K562 (cell line): Measurements from ENCODE around the gene SERPINA9. TPM values are rescaled to one million over a fixed set of nuclear protein-coding genes. Genes with fewer than 3 reads are reported as not detected.

ENCODE experiments used
- ATAC-seq: fragments of 200-7000 bp; cut with Tn5 transposase; 3 replicates; pipeline ENCODE4 v1.9.1; 2020; ENCODE audit warnings: moderate library complexity
- BruUV-seq: library from RNA; stranded (reverse); fragments of 400-500 nt; replicated peaks from 2 replicates; lab custom pipeline; 2021; lab: Mats Ljungman, UMichigan
- CTCF ChIA-PET: fragments of 300-600 bp; formaldehyde crosslinking; extraction: SDS; loops from one replicate; lab custom pipeline; 2021; ENCODE audit warnings: low intra/inter-chr PET ratio; lab: Yijun Ruan, JAX
- POLR2A ChIA-PET: fragments of 300-600, 350-650 bp; sonication (Branson Sonifier 250); formaldehyde crosslinking; extraction: SDS; loops from one replicate; lab custom pipeline; 2021; ENCODE audit warnings: antibody characterized with exemption, inconsistent platforms; lab: Yijun Ruan, JAX
- DNase-seq, 4 experiments: peaks; one replicate each; pipeline versions ENCODE4 v3.0.0 to v3.0.0-alpha.2; 2011 to 2018; ENCODE audit warnings: low spot score in 3 of 4, mixed read lengths in 3 of 4; ENCODE audit errors: extremely low read depth in 1 of 4
- FAIRE-seq: peaks from 2 replicates; lab custom pipeline; 2011; peaks lifted over from hg19 to GRCh38; lab: Jason Lieb, UNC
- H2AFZ ChIP-seq: 2 replicates; pipeline ENCODE4 v1.6.0; 2011; ENCODE audit warnings: low read depth, low read length, control low read depth, inconsistent platforms
- H3K27ac ChIP-seq: fragments of 200-600 bp; 3 replicates; pipeline ENCODE4 v1.8.0; 2011; ENCODE audit warnings: low read depth, mild to moderate bottlenecking, control low read depth, inconsistent platforms, low read length, moderate library complexity, mixed read lengths; ENCODE audit errors: extremely low read depth
- H3K27me3 ChIP-seq, 2 experiments: fragments of 300-600 bp in 1 of 2; 2 replicates in 1 of 2; 3 replicates in 1 of 2; pipeline versions ENCODE4 v1.6.0 to v1.8.0; 2011; ENCODE audit warnings: inconsistent platforms in 2 of 2, low read length in 2 of 2, mild to moderate bottlenecking in 1 of 2, mixed read lengths in 1 of 2, moderate library complexity in 1 of 2; ENCODE audit not compliant: control insufficient read depth in 2 of 2, insufficient read depth in 2 of 2
- H3K36me3 ChIP-seq: fragments of 300-600 bp; 3 replicates; pipeline ENCODE4 v1.8.0; 2011; ENCODE audit warnings: mild to moderate bottlenecking, low read length, inconsistent platforms; ENCODE audit not compliant: control insufficient read depth, insufficient read depth
- H3K4me1 ChIP-seq, 2 experiments: fragments of 200-600 bp in 1 of 2; replicated peaks in 1 of 2; 2 replicates in 1 of 2; 3 replicates in 1 of 2; pipeline versions ENCODE4 v1.5.1 to v1.8.0; 2011; ENCODE audit warnings: inconsistent platforms in 2 of 2, low read length in 2 of 2, mild to moderate bottlenecking in 1 of 2, mixed read lengths in 1 of 2, moderate library complexity in 1 of 2; ENCODE audit not compliant: control insufficient read depth in 2 of 2, insufficient read depth in 2 of 2
- H3K4me2 ChIP-seq: 2 replicates; pipeline ENCODE4 v1.6.1; 2011; ENCODE audit warnings: low read length, control low read depth, inconsistent platforms, mixed read lengths; ENCODE audit not compliant: insufficient read depth
- H3K4me3 ChIP-seq: fragments of 200-600 bp; sonication (generic), shearing (Covaris generic); 2 replicates; pipeline ENCODE4 v1.5.1; 2016; ENCODE audit warnings: control low read depth, inconsistent platforms
- H3K79me2 ChIP-seq: fragments of 200-600 bp; 3 replicates; pipeline ENCODE4 v1.8.0; 2011; ENCODE audit warnings: low read length, inconsistent platforms; ENCODE audit not compliant: control insufficient read depth, insufficient read depth
- H3K9ac ChIP-seq, 2 experiments: 2 replicates each; pipeline versions ENCODE4 v1.6.0 to v1.6.1; 2011; ENCODE audit warnings: low read depth in 2 of 2, low read length in 2 of 2, control low read depth in 1 of 2, inconsistent platforms in 1 of 2, mild to moderate bottlenecking in 1 of 2, mixed read lengths in 1 of 2; ENCODE audit not compliant: insufficient read depth in 1 of 2
- H3K9me1 ChIP-seq: one replicate; pipeline ENCODE4 v1.6.0; 2011; ENCODE audit warnings: inconsistent platforms, mild to moderate bottlenecking, low read length, moderate library complexity; ENCODE audit not compliant: control insufficient read depth, insufficient read depth
- H3K9me3 ChIP-seq: replicated peaks from 2 replicates; pipeline ENCODE4 v1.5.1; 2011; ENCODE audit warnings: low read depth, low read length, inconsistent platforms; ENCODE audit not compliant: control insufficient read depth, insufficient read depth
- H4K20me1 ChIP-seq: replicated peaks from 2 replicates; pipeline ENCODE4 v1.6.1; 2011; ENCODE audit warnings: low read length, inconsistent platforms, mixed read lengths; ENCODE audit not compliant: control insufficient read depth, insufficient read depth
- CTCF ChIP-seq, 3 experiments: IDR thresholded peaks in 2 of 3; conservative IDR thresholded peaks in 1 of 3; 2 replicates each; pipeline ENCODE4 v1.5.1; 2011 to 2012; ENCODE audit warnings: low read length in 3 of 3, mild to moderate bottlenecking in 3 of 3, control low read depth in 2 of 3, improper control_type of control experiment in 1 of 3, inconsistent platforms in 1 of 3, low read depth in 1 of 3, mixed read lengths in 1 of 3, moderate library complexity in 1 of 3; ENCODE audit not compliant: insufficient read depth in 2 of 3
- CTCFL ChIP-seq: IDR thresholded peaks from 2 replicates; pipeline ENCODE4 v1.6.1; 2011; ENCODE audit warnings: borderline replicate concordance, low read depth, mild to moderate bottlenecking, moderate library complexity, low read length; ENCODE audit not compliant: insufficient read depth, poor library complexity, severe bottlenecking
- DEAF1 ChIP-seq: fragments of 450-650 bp; formaldehyde crosslinking; IDR thresholded peaks from 2 replicates; pipeline ENCODE4 v1.4.0; 2020; ENCODE audit warnings: mild to moderate bottlenecking, moderate library complexity
- EHMT2 ChIP-seq: fragments of 450-650 bp; IDR thresholded peaks from 2 replicates; pipeline ENCODE4 v1.6.1; 2018; ENCODE audit warnings: antibody characterized with exemption
- ELF1 ChIP-seq: fragments of 200-800 bp; sonication (Bioruptor generic); IDR thresholded peaks from 2 replicates; pipeline ENCODE4 v1.6.1; 2016; ENCODE audit warnings: missing genetic modification characterization, missing compliant biosample characterization
- KLF16 ChIP-seq: IDR thresholded peaks from 2 replicates; pipeline ENCODE4 v1.6.1; 2016; ENCODE audit warnings: antibody characterized with exemption
- NKRF ChIP-seq: fragments of 450-650 bp; IDR thresholded peaks from 2 replicates; pipeline ENCODE4 v1.6.1; 2016; ENCODE audit warnings: borderline replicate concordance
- RBM17 ChIP-seq: fragments of 200-400 bp; formaldehyde crosslinking; IDR thresholded peaks from 2 replicates; pipeline ENCODE4 v1.6.1; 2017; ENCODE audit warnings: low read depth, mild to moderate bottlenecking, low read length, borderline replicate concordance
- SMC3 ChIP-seq: conservative IDR thresholded peaks from 2 replicates; pipeline ENCODE4 v1.6.1; 2011; ENCODE audit warnings: low read depth, low read length, improper control_type of control experiment; ENCODE audit not compliant: insufficient read depth
- ZBTB7A ChIP-seq: IDR thresholded peaks from 2 replicates; pipeline ENCODE4 v1.6.1; 2011; ENCODE audit warnings: low read depth, mild to moderate bottlenecking, low read length, moderate library complexity, borderline replicate concordance; ENCODE audit not compliant: control insufficient read depth
- ZNF311 ChIP-seq: fragments of 250-450 bp; sonication (Bioruptor Pico); IDR thresholded peaks from 2 replicates; pipeline ENCODE4 v1.4.0; 2020; ENCODE audit warnings: mild to moderate bottlenecking, moderate library complexity
- ZNF785 ChIP-seq: fragments of 250-450 bp; sonication (Bioruptor Pico); IDR thresholded peaks from 2 replicates; pipeline ENCODE4 v1.4.0; 2020; ENCODE audit warnings: mild to moderate bottlenecking
- WGBS: fragments of 100-300 bp; shearing (Covaris generic); methylation state at CpG from one replicate; pipeline ENCODE4 v1.1.6; 2016; ENCODE audit warnings: low coverage, mixed read lengths; ENCODE audit not compliant: insufficient coverage; ENCODE audit errors: missing lambda C conversion rate; 5-methylcytosine and 5-hydroxymethylcytosine counted together
- in situ Hi-C: fragments of 300-500 bp; cut with MboI; formaldehyde crosslinking; loops from 4 replicates; pipeline ENCODE4 v1.15.0; 2018; ENCODE audit warnings: inconsistent platforms, mixed read lengths
- intact Hi-C: fragments of 100-400 bp; cut with micrococcal nuclease; formaldehyde crosslinking; loops from 2 replicates; pipeline ENCODE4 v1.14.2; 2022
- polyA plus RNA-seq, 8 experiments: library from polyadenylated mRNA; depleted of rRNA in 4 of 8; stranded (reverse) in 5 of 8; unstranded in 3 of 8; fragments of >200 nt; fragmentation: Nextera tagmentation in 2 of 8; fragmentation: Illumina TruSeq in 1 of 8; extraction: Ambion mirVana in 2 of 8; extraction: Trizol in 1 of 8; gene quantifications; 2 replicates each; pipeline versions ENCODE4 v1.2.1 to v1.2.3, GENCODE V29; 2011 to 2014; ENCODE audit warnings: inconsistent platforms in 1 of 8, missing spikeins in 1 of 8
- total RNA-seq, 7 experiments: library from RNA; depleted of rRNA in 6 of 7; stranded (reverse); fragments of >200 nt in 6 of 7; fragmentation: Illumina TruSeq in 2 of 7; extraction: Trizol in 2 of 7; gene quantifications; 2 replicates each; pipeline versions ENCODE4 v1.2.1 to v1.2.3, GENCODE V29; 2011 to 2021; ENCODE audit warnings: low replicate concordance in 1 of 7

SERPINA9 gene
- total and polyA plus RNA-seq, 9 of the 15 experiments (the other 6 are each of a cell fraction or from before 2014, with no cell fraction given), result not detected

GRCh38 chr14:94485944-94486841 is 10.2 kb upstream of the SERPINA9 start:
- DNase-seq, result peak; percentile 16 to 71 (median 61)
- no peak overlapping the region for H3K4me3 ChIP-seq
- CTCF ChIA-PET, result no interaction called here
- in situ Hi-C loops, result no loop called here
- no peaks in the 10 kb centered on the region for H3K36me3 ChIP-seq
- intact Hi-C loops, result loop anchor here (2.0 kb wide), 1 partner anchor 63 kb away; no protein-coding TSS in a partner anchor
- BruUV-seq, result no TSS peak
- no peaks in the 10 kb centered on the region for H3K9me3 ChIP-seq
- no peak overlapping the region for H3K9ac ChIP-seq
- no peaks in the 10 kb centered on the region for H3K9me1 ChIP-seq
- H3K79me2 ChIP-seq, result no peaks in the 10 kb centered on the region
- ATAC-seq, result peak; percentile 85
- H2AFZ ChIP-seq, result no peak overlapping the region
- WGBS, result 2% methylated on average over 17 of the region's 26 CpGs
- H3K27ac ChIP-seq, result no peak overlapping the region
- no peak for FAIRE-seq
- no peak overlapping the region for H3K4me2 ChIP-seq
- H3K4me1 ChIP-seq, result no peaks in the 10 kb centered on the region
- H4K20me1 ChIP-seq, result no peaks in the 10 kb centered on the region
- POLR2A ChIA-PET, result interaction anchor here (0.6 kb wide), 1 partner anchor 25 kb away, joined by 4 read pairs; no protein-coding TSS in a partner anchor
- H3K27me3 ChIP-seq, result peaks cover 0 to 8% of the 10 kb centered on the region in 2 experiments; a peak in 1 of 5 replicates
- TF ChIP-seq CTCF (IDR thresholded peaks at IDR 0.05 in 2 of 3, conservative IDR thresholded peaks at IDR 0.05 in 1 of 3; ENCODE audit: insufficient read depth in 2 of 3, low read depth in 1 of 3, low read length in 3 of 3), result peak; percentile 70 to 88 (median 79)
- no peak for TF ChIP-seq ELF1 (tag)
- TF ChIP-seq ZNF311 (CRISPR knock-in tag), result no peak
- no peak for TF ChIP-seq NKRF
- no peak for TF ChIP-seq ZNF785 (CRISPR knock-in tag)
- no peak for TF ChIP-seq EHMT2
- TF ChIP-seq RBM17, result no peak
- TF ChIP-seq KLF16, result peak; percentile 18; the same call in 1 of the 2 replicates
- TF ChIP-seq ZBTB7A, result peak; percentile 56; the same call in 1 of the 2 replicates
- TF ChIP-seq DEAF1 (CRISPR knock-in tag), result 0 out of 2 replicates have a peak, but pooled peaks have one; percentile 8
- TF ChIP-seq CTCFL, result peak; percentile 17
- TF ChIP-seq SMC3, result peak; percentile 48; the same call in 1 of the 2 replicates
